HUES64 (cell line): ENCODE measurements around the gene CXCR3. TPM values are rescaled to one million over a fixed set of nuclear protein-coding genes. Genes with fewer than 3 reads are reported as not detected.
"Not testable (repeated sequence)": the region's sequence is repeated elsewhere in the genome, so short reads cannot be mapped to it uniquely, and the experiment has no call there.

ENCODE experiments used
- H3K27ac ChIP-seq: 2 replicates; pipeline ENCODE4 v1.7.0; 2013; ENCODE audit warnings: low read depth, low read length, inconsistent platforms
- H3K27me3 ChIP-seq: 2 replicates; pipeline ENCODE4 v1.6.1; 2013; ENCODE audit warnings: mild to moderate bottlenecking, low read length; ENCODE audit not compliant: insufficient read depth
- H3K36me3 ChIP-seq: 2 replicates; pipeline ENCODE4 v1.6.1; 2013; ENCODE audit warnings: mild to moderate bottlenecking, low read length; ENCODE audit not compliant: insufficient read depth
- H3K4me1 ChIP-seq: 2 replicates; pipeline ENCODE4 v1.6.1; 2013; ENCODE audit warnings: mild to moderate bottlenecking, low read length, moderate library complexity; ENCODE audit not compliant: insufficient read depth
- H3K4me3 ChIP-seq: 2 replicates; pipeline ENCODE4 v1.5.1; 2013; ENCODE audit warnings: mild to moderate bottlenecking, low read length, moderate library complexity
- H3K9ac ChIP-seq: 2 replicates; pipeline ENCODE4 v1.6.1; 2013; ENCODE audit warnings: mild to moderate bottlenecking, low read depth, low read length
- H3K9me3 ChIP-seq: 2 replicates; pipeline ENCODE4 v1.6.1; 2013; ENCODE audit warnings: low read depth, low read length; ENCODE audit not compliant: insufficient read depth
- WGBS: fragments of 150-250, 120-280 bp; methylation state at CpG from one replicate; pipeline ENCODE4 v1.1.7; 2013; ENCODE audit warnings: missing lambda C conversion rate; 5-methylcytosine and 5-hydroxymethylcytosine counted together
- polyA plus RNA-seq, 2 experiments: library from polyadenylated mRNA; stranded (reverse); fragments of 50-300 nt; gene quantifications; one replicate each; pipeline ENCODE4 v1.2.3, GENCODE V29; 2013

The CXCR3 gene
- polyA plus RNA-seq (2013, experiment 1 of 2), result not detected
- not detected for polyA plus RNA-seq (2013, experiment 2 of 2)

DNA sequence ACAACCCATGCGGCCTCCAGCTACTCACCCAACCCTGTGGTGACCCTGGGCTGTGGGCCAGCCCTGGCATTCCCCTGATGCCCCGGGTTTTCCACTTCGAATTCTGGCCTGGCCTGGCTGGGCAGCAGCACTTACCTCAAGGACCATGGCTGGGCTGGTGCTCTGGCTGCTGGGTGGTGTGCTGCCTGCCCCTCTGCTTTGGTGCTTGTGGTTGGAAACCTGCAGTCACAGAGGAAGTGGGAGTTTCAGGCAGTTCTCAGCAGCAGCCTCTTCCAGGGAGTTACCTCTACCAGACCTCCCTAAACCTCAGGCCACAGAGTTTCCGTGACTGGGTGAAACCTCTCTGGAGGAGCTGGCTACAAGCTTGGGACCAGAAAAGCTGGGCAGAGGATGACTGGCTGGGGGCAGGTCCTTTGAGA is at the start of gene CXCR3:
CXCR3 (minus strand) TSS at position 209 of the 419 bp plus-strand sequence; CDS start at position 147, 62 bp downstream.
- Histone ChIP-seq H3K27ac (no peak within 1 kb of the TSS), H3K4me3 (no peak within 1 kb of the TSS), H3K9me3 (no peaks in the 10 kb centered on the region), H3K9ac (no peak within 1 kb of the TSS), H3K27me3 (no peaks in the 10 kb centered on the region), H3K4me1 (no peaks in the 10 kb centered on the region), H3K36me3 (peaks cover under 1% of the 10 kb centered on the region; the same call in 1 of the 2 replicates)
- 94% methylated on average over 4 of the region's 4 CpGs for WGBS

DNA sequence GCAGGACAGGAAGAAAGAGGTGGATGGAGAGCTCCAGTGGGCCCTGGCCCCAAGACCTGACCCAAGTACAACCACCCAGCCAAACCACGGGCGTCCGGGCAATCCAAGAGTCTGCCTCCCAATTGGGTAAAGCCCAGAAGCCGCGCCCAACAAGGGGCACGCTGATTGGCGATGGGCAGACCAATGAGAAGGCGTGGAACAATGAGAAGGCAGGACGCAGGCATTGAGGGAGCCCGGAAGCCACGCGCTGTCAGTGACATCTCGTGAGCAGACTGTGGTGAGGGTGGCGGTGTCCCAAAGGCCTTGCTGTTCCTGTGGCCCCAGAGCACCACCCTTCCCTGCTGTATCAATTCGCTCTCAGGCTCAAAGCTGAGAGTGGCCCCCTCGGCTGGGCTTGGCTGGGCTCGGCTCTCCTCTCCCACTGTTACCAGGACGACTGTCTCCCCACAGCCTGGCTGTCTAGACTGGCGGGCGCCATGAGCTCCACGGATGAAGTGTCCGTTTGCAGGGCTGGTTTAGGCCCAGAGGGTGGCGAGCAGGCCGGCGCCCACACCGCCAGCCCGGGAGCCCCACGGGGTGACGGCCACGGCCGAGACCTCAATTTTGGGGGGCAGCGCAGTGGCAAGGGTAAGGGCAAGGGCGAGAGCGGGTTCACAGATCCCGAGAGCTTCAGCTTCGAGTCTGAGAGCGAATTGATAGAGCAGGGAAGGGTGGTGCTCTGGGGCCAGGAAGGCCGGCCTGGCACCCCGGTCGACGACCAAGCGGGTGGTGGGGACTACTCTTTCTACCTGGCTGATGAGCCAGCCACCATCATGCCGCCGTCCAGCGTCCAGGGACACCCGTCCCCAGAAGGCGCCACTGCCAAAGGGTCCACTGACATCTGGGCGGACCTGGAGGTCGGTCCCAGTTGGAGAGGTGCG is 49.3 kb upstream of the CXCR3 start, which contains the start of gene LOC101059915:
LOC101059915 (plus strand) TSS at position 219 of the 920 bp plus-strand sequence.
- Histone ChIP-seq H3K9me3 (no peaks in the 10 kb centered on the region), H3K36me3 (no peaks in the 10 kb centered on the region), H3K4me3 (no peak within 1 kb of the TSS), H3K27ac (no peak within 1 kb of the TSS), H3K27me3 (no peaks in the 10 kb centered on the region), H3K9ac (no peak within 1 kb of the TSS), H3K4me1 (no peaks in the 10 kb centered on the region)
- 95% methylated on average over 50 of the region's 50 CpGs for WGBS

GRCh38 chrX:71666240-71667223 is 48.2 kb upstream of the CXCR3 start:
- H3K27ac ChIP-seq, result no peak overlapping the region
- H3K9me3 ChIP-seq, result no peaks in the 10 kb centered on the region
- WGBS, result 94% methylated on average over 48 of the region's 48 CpGs
- no peaks in the 10 kb centered on the region for H3K27me3 ChIP-seq
- H3K4me3 ChIP-seq, result no peak overlapping the region
- no peaks in the 10 kb centered on the region for H3K36me3 ChIP-seq
- H3K9ac ChIP-seq, result no peak overlapping the region
- no peaks in the 10 kb centered on the region for H3K4me1 ChIP-seq

- Histone ChIP-seq H3K27me3 (no peaks in the 10 kb centered on the region), H3K9me3 (no peaks in the 10 kb centered on the region), H3K4me3 (no peak overlapping the region), H3K9ac (no peak overlapping the region), H3K4me1 (no peaks in the 10 kb centered on the region), H3K27ac (no peak overlapping the region), H3K36me3 (no peaks in the 10 kb centered on the region)
- 92% methylated on average over 10 of the region's 10 CpGs for WGBS
Measured at GRCh38 chrX:71665747-71666146, 47.4 kb upstream of the CXCR3 start.

DNA sequence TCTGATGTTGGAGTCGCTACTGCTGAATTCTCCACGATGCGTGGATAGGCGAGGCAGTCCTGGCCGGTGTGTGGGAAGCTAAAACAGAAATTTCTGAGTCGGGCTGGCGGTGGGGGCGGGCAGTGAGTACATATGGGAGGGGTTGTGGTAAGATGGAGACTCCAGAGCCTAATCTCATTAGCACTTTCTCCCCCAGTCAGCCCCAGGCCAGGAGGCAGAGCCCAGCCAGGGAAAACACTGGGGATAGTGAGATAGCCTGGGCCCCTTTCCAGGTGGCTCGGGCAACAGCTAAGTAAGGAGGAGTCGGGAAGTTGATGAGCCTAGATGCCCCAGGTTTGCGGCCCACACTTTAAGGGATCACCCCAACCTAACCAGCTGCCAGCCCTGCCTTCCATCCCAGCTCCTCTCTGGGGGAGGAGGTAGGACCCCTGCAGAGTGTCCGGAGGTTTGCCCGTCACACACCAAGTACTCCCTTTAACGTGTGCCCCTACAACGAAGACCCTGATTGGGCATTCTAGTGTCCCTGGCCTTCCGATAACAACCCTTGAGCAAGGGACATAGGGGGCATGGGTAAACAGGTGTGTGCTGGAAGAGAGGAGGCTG is 46.7 kb upstream of the CXCR3 start:
- no peak overlapping the region for H3K4me3 ChIP-seq
- no peak overlapping the region for H3K27ac ChIP-seq
- no peak overlapping the region for H3K9ac ChIP-seq
- no peaks in the 10 kb centered on the region for H3K9me3 ChIP-seq
- no peaks in the 10 kb centered on the region for H3K27me3 ChIP-seq
- no peaks in the 10 kb centered on the region for H3K4me1 ChIP-seq
- WGBS, result 87% methylated on average over 13 of the region's 16 CpGs
- H3K36me3 ChIP-seq, result no peaks in the 10 kb centered on the region

DNA sequence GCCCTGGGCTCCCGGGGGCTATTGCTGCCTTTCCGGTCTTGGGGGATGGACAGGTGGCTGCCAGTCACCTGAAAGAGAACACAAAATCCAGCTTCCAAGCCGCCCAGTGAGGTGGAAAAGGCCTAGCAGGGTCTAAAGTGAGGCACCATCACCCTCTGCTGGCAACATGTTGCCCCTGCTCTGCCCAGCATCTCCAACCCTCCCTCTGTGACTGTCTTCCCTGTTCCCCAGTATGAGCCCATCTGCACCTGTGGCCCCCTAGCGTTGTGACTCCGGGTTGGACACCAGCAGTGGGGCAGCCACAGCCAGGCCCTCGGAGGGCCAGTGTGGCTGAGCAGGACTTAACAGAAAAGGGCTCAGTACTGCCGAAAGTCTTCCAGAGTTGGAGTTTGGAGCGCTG is 45.9 kb upstream of the CXCR3 start:
- not testable (repeated sequence) for H3K36me3 ChIP-seq, H3K27me3 ChIP-seq, H3K9ac ChIP-seq, H3K27ac ChIP-seq, H3K4me3 ChIP-seq, H3K9me3 ChIP-seq, H3K4me1 ChIP-seq
- 56% methylated on average over 8 of the region's 8 CpGs for WGBS

DNA sequence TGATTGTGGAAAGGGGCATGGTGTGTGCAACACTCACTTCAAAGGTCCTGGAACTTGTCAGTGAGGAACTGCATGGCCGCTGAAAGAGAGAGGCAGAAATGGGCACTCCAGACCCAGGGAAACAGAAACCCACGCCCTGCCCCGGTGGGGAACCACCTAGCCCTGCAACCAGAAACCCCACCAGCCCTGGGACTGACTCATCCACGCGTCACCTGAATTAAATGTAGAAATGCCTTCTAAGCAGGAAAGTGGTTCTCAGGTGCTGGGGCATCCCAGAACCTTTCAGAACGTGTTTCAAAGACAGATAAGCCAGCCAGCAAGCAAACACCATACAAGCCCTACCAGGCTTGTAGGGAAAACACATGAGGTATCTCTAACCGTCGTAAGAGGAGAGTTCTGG is 44.9 kb upstream of the CXCR3 start:
- H3K36me3 ChIP-seq, H3K4me1 ChIP-seq, H3K4me3 ChIP-seq, H3K27ac ChIP-seq, H3K27me3 ChIP-seq, H3K9me3 ChIP-seq, H3K9ac ChIP-seq: not testable (repeated sequence)
- WGBS, result 90% methylated on average over 5 of the region's 8 CpGs

DNA sequence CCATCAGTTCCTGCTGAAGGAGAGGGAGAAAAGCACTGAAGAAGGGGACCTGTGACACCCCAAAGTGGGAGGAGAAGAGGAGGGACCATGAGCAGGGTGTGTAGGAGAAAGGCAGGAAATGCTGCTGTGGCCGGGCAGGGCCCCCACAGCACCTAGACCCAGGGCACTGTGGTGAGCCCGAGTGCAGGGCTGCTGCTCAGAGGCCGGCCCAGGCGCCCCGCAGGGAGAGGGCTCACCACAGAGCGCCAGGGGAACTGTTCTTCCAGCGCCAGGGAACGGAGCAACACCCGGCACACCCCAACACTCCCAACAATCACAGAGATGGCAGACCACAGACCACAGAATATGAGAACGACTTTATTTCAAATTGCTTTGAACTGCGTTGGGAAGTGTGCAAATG is 44.3 kb upstream of the CXCR3 start:
- not testable (repeated sequence) for H3K4me1 ChIP-seq, H3K4me3 ChIP-seq, H3K27ac ChIP-seq, H3K27me3 ChIP-seq, H3K9ac ChIP-seq, H3K9me3 ChIP-seq, H3K36me3 ChIP-seq
- WGBS, result 95% methylated on average over 11 of the region's 11 CpGs

DNA sequence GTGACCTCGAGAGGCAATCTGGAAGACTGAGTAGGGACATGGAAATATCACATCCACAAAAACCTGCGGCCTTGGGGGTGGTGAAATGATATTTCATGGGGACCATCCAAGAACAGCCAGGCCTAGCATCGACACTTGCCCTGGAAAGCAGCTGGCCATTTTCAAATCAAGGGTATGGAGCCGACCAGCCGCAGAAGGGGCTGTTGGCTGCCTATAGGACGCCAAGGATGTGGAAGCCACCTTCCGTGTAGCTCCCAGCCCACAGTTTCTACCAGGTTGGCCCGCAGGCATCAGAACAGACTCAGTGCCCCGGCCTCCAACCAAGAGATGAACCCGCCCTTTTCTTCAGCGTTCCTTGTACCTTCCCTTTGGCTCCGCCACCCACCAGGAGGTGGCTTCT is 43.6 kb upstream of the CXCR3 start:
- Histone ChIP-seq H3K36me3 (no peaks in the 10 kb centered on the region), H3K4me3 (no peak overlapping the region), H3K9me3 (no peaks in the 10 kb centered on the region), H3K27me3 (no peaks in the 10 kb centered on the region), H3K4me1 (no peaks in the 10 kb centered on the region), H3K9ac (no peak overlapping the region), H3K27ac (no peak overlapping the region)
- WGBS, result 84% methylated on average over 12 of the region's 12 CpGs

DNA sequence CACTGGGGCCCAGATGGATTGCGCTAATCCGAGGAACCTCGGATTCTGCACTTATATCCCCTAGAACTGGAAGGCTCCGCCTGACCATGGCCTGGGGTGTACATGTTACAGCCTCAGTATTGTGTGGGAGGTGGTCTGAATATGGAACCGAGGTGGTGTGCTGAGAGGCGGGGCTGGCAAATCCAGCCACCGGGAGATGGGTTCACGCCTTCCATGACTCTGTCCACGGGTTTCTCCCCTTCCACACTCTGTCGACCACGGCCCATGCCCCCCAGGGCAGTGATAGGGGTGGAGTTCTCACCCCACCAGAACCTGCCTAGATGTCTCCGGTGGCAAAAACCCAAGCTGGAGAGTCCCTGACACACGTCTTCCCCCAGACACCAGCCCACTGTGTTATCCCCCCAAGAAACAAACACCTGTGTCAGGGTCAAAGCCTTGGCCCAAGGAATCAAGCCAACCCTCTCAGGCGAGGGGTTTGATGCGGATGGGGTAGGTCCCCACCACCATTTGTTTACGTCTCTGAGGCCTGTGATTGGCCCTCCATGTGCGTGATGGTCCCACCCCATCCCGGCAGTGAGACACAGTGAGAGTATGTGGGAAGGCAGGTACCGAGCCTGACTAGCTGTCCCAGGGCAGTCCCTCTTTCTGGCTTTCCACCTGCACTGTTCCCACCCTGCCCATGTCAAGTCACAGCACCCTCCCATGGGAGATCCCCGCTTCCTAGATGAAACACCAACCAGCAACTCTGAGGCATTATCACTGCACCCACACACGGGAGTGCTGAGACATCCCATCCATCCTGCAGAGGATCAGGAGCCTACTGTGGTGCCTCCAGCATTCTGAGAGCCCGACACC is 42.5 kb upstream of the CXCR3 start:
- Histone ChIP-seq H3K27me3 (no peaks in the 10 kb centered on the region), H3K27ac (no peak overlapping the region), H3K4me3 (no peak overlapping the region), H3K9me3 (no peaks in the 10 kb centered on the region), H3K36me3 (no peaks in the 10 kb centered on the region), H3K9ac (no peak overlapping the region), H3K4me1 (no peaks in the 10 kb centered on the region)
- WGBS, result 92% methylated on average over 17 of the region's 22 CpGs
